Posterior vena cava (tissue), 2 donors: ENCODE results near the gene KREMEN2. TPM values are rescaled to one million over a fixed set of nuclear protein-coding genes. Genes with fewer than 3 reads are reported as not detected.
A peak's percentile ranks its signal among the peaks of the same experiment; 100 is the strongest.

Experiments used
- DNase-seq: peaks from one replicate; pipeline ENCODE4 v3.0.0-alpha.2; 2020; ENCODE audit warnings: low spot score
- intact Hi-C, 2 donors: fragments of 100-400 bp; cut with DNase I; formaldehyde crosslinking; loops; one replicate each; pipeline versions ENCODE4 v1.14.1 to v1.14.2; 2022 to 2023
- total RNA-seq, 2 donors: library from RNA; stranded (reverse); fragmentation: NEBNext Ultra II Directional; extraction: Animal tissue kit (Norgen Biotek cat#: 25700); gene quantifications; one replicate each; pipeline ENCODE4 v1.2.1, GENCODE V29; 2021
- donor health status: DM: yes; HTN: yes; CAD: no.
- donor health status: DM: yes; HTN: yes; CAD: no.

KREMEN2 gene
- total RNA-seq, 2 donors from 2014 or later, result not detected

DNA sequence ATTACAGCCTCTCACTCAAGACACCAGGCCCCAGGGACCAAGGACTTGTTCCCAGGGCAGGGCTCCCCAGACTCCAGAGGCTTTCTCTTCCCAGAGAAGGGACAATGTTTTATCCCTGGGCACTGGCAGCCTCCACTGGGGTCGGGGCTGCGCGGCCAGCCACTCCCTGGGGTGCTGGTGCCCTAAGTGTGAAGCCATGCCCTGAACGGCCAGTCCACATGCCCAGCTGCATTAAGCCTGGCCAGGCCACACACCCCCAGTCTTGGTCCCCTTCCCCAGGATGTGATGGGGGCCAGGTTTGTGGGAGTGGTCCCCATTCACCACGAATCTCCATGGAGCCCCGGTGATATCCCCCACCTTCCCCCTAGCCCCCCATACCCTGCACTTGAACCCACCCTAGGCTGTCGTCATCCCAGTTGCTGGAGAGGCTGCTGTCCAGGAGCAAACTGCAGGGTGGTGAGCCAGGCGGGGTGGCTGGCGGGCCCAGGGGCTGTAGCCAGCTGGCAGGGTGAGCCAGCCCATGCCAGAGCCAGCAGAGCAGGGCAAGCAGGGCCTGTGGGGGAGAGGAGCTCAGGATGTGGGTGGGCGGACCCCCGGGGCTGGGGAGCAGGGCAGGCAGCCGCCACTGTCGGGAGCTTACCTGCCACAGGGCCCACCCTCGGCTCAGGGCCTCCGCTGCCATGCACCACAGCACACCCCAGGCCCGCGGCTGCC, 9.7 kb downstream of the KREMEN2 start:
- intact Hi-C loops, result no loop called here
- no peak for DNase-seq

DNA sequence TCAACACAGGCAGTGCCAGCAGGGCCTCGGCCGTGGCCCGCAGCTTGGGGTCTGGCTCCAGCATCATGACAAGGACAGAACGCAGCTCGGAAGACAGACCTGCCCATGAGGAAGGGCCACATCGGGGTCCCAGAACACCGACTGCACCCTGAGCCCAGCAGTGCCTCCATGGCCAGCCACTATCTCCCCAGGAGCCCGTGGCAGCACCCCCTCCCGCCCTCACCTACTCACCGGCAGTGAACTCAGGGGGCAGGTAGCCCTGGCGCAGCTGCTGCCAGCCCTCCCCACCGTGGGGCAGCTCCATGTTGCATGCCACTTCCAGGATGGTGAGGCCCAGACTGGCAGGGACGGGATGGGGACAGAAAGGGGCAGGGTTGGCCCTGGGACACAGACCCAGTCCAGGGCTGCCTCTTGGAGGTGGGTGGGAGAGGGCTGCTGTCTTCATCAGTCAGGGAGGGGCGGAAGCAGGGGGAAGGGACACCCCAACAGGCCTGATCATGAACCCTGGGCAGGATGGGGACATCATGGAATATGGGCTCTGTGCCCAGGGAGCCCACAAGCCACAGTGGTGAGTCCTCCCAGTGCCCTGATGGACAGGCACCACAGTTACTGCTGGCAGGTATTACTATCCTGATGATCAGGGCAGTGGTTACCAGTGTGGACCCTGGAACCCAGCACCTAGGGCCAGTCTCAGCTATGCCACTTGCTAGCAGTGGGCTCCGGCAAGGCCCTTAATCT, 10.4 kb downstream of the KREMEN2 start:
- intact Hi-C loops, result no loop called here
- DNase-seq, result no peak

DNA sequence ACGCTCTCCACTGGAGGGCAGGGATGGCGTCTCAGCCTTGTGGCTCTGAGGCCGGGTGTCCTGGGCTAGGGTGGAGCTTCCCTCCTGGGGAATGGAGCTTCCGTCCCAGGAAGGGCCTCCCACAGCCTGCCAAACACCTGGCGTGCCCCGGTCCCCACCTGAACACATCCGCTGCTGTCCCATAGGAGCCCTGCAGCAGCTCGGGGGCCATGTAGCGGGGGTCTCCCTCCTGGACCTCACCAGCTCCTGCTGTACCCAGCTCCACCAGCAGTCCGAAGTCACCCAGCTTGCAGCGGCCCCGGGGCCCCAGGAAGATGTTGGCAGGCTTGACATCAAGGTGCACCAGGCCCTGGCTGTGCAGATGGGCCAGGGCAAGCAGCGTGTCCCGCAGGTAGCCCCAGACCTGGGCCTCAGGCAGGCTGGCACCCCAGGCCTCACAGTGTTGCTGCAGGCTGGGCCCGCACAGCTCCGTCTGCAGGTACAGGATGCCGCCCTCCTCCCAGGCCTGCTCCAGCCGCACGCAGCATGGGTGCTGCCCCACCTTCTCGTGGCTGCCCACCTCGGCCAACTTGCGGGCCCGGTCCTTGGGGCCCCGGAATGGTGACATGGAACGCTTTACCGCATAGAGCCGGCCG, 11.2 kb downstream of the KREMEN2 start:
- intact Hi-C loops, result no loop called here
- DNase-seq, result no peak

DNA sequence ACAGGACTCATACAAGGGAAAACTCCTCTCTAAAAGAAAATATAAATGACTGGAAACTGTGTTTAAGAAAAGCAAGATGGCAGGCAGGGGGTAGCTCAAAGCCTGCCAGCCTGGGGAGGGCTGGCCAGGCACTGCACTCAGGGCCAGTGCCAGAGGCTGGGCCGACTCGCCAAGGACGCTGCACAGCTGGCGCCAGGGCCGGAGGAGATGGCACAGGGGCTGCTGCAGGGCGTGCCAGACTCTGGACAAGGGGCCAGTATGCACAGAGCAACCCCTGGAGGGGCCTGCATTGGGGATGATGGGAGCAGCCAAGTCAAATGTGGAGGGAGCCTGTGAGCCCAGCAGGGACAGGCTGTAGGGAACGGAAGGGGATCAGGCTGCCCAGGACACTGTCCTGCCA, 12.1 kb downstream of the KREMEN2 start:
- intact Hi-C loops, result no loop called here

DNA sequence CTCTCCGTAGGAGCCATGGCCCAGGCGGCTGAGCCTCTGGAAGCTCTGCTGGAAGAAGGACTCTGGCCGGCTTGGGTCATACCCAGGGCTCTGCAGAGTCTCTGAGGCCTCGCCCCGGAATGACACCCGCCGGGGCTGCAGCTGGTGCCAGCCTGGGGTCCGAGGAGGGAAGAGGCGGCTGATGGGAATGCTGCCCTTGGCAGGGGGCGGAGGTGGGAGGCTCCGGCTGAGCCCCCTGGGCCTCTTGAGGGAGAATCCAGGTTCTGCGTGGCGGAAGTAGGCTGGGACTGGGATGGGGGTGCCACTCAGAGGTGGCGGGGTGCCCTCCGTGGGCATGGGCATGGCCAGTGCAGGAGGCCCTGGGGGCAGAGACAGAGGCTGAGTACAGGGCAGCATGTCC, 12.6 kb downstream of the KREMEN2 start:
- DNase-seq, result no peak
- intact Hi-C loops, result no loop called here

More for the DNA sequence above, 12.1 kb downstream of the KREMEN2 start:
- DNase-seq, result no peak

DNA sequence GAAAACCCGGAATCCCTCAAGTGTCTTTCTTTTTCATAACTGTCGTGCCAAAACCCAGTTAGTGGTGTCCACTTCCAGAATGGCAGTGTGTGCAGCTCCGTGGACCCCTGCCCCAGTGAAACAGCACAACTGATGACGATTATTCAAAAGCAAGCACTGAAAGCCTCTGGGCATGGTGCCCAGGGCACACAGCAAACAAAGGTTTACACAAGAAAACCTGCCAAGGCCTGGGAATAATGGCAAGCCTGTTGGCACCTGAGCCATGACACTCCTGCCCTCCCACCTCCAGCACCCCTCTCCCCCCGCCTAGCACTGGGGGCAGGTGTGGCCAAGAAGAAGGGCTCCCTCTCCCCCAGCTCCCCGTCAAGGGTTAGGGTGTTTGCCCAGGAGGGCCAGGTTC, 13.4 kb downstream of the KREMEN2 start:
- no peak for DNase-seq
- intact Hi-C loops, result no loop called here

DNA sequence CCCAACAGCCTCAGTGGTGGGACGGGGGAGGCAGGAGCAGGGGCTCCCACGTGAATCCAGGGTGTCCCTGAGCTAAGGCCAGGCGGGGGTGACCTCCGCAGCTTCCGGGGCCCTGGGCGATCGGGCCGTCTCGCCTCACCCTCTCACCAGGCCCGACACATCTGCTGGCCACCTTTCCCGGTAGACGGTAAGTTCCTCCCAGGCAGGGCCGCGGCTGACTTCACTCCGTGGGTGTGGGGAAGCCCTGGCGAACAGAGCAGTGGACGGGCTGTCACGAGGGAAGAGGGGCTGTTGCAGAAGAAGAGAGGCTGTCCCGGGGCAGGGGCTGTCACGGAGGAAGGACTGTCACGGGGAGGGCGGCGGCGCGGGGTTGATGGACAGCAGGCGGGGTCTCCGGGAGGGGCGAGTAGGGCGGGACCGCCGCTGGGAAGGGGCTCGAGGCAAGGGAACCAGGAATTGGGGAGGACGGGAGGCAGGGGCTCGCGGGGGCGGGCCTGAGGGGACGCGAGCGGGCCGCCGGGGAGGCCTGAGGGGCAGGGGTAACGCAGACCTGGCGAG, 15.7 kb downstream of the KREMEN2 start:
- intact Hi-C loops, result no loop called here
- DNase-seq, result no peak

DNA sequence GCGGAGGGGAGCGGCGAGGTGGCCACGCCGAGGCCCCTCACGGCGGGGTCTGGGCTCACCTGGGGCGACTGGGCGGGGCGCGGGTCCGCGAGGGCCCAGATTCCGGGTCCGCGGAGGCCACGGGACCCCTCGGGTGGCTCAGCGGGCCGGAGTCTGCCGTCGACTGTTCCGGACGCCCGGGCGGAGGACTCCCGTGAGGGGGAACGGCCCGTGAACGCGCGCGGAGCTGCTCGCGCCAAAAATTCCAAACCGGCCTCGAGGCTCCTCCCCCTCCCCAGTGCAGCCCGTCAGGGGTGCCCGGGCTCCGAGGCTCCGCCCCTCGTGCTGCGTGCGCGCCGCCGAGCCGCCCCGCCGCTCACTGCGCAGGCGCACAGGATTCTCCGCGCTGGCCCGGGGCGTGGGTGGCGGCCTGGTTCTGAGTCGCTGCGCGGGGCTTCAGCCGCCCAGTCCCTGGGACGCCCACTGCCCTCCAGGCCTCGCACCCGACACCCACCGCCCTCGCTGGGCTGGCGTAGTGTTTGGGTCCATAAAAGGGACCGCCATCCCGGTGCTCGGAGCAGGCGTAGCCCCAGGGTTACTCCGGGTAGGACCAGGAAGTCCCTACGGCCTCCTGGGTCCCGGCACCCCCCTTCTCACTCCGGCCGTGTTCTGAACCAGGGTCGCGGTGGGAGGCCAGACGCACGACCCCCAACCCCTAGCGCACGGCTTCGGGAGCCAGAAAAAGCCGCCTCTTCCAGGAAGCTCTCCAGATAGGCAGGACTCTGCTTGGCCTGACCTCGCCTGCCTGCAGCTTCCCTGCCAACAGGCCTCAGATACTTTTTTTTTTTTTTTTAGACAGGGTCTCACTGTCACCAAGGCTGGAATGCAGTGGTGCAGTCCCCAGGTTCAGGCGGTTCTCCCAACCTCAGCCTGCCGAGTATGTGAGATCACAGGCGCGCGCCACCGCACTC, 16.4 kb downstream of the KREMEN2 start, which contains the start of gene PKMYT1:
TSS of gene PKMYT1 (minus strand) at position 220 of the 950 bp plus-strand sequence. CDS start 789 bp downstream, outside the sequence.
- peak; percentile 97 for DNase-seq
- intact Hi-C loops, result no loop called here

DNA sequence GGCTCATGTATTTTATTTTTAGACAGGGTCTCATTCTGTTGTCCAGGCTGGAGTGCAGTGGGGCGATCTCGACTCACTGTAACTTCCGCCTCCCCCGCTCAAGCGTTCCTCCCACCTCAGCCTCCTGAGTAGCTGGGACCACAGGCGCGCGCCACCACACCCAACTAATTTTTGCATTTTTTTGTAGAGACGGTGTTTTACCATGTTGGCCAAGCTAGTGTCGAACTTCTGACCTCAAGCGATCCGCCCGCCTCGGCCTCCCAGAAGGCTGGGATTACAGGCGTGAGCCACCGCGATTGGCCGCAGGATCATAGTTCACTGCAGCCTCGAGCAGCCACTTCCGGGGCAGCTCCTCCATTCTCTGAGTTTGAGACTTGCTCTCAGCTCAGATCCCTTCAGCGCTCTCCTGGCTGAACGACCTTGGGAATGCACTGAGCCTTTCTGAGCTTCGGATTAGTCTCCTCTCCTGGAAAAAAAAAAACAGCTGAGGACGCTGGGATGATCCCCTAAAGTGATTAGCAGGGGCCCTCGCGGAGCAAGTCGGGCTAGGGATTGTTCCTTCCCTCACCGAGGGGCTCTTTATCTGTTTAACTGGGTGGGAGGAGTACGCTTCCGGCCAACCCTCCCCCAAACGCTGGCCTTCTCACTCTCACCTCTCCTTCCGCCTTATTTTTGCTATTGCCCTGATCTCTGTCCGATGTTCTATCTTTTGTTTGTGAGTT, 17.3 kb downstream of the KREMEN2 start:
- intact Hi-C loops, result no loop called here
- no peak for DNase-seq

DNA sequence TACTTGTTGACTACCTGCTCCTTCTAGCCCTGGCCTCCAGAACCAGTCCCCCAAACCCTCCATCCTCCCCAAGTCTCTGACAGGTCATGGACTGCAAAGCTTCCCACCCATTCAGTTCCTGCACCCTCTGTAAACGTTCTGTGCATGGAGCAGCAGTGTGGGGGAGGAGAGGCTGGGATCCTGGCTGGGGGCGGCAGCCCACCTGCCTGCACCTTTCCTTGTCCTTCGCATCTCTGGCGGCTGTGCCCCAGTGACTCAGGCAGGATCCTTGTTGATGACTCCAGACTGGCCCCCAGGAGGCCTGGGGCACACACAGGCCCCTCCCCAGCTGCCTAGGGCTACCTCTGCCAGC, 17.8 kb downstream of the KREMEN2 start:
- no peak for DNase-seq
- intact Hi-C loops, result loop anchor here in 1 of 2 donors (2.0 kb wide), 1 partner anchor 39 kb away; no protein-coding TSS in a partner anchor

DNA sequence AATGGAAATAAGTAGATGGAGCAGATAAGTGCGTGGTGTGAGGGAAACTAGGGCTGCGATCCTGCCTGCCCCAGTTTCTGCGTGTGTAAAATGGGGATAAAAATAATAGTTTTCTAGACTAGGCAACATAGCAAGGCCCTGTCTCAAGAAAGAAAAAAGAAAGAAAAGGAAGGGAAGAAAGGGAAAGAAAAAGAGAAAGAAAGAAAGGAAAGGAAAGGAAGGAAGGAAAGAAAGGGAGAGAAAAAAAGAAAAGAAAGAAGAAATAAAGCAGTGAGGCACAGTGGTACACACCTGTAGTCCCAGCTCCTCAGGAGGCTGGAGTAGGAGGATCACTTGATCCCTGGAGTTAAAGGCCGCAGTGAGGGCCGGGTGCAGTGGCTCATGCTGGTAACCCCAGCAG, 18.3 kb downstream of the KREMEN2 start:
- intact Hi-C loops, result loop anchor here in 1 of 2 donors (2.0 kb wide), 1 partner anchor 40 kb away; no protein-coding TSS in a partner anchor
- DNase-seq, result no peak

DNA sequence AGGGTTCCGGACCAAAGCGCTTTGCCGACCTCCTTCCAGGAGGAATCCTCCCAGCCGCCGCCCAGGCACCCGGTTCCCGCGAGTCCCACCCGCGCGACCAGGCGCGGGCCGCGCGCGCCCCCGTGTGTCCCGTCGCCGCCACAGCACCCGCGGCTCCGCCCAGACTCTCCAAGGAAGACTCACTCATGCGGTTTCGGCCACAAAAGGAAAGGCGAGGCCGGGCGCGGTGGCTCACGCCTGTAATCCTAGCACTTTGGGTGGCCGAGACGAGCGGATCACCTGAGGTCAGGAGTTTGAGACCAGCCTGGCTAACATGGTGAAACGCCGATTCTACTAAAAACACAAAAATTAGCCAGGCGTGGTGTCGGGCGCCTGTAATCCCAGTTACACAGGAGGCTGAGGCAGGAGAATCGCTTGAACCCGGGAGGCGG, 19.6 kb downstream of the KREMEN2 start:
- intact Hi-C loops, result loop anchor here in 1 of 2 donors (2.0 kb wide), 1 partner anchor 41 kb away; no protein-coding TSS in a partner anchor
- DNase-seq, result peak; percentile 94

DNA sequence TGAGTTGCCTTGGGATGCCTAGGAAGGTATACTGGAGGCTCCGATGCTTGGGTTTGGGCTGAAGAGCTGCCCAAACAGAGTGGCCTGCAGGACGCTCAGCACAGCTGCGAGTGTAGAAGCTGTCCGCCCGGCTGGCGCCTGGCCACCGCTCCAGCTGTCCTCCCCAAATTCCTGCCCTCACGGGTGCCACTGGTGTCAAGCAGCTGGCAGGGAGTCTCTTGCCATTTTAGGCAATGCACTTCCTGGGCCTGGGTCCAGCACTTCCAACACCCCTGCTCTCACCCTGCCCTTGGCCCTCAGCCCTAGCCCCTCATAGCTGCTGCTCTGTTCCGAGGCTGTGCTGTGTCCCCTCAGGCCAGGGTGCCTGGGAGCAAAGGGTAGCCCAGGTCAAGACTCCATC, 21.4 kb downstream of the KREMEN2 start:
- intact Hi-C loops, result no loop called here

DNA sequence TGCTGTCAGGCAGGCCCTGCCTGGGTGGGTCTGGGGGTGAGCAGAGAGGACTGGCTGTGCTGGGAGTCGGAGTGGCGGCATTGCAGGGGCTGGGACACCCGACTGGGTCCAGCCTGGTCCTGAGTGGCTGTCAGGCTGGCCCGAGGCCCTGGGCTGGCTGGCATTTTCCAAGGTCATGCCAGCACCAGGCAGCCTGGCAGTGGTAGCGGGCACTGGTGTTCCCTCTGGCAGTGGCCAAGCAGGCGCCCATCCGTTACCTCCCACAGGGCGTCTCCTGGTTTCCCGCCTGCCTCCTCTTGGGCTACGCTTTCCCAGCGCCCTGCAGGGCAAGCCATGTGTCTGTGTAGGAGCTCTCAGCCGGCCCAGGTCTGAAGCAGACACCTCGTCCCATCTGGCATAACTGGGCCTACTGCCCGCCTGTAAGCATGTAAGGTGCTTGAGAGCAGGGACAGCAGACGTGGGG, 21.8 kb downstream of the KREMEN2 start:
- intact Hi-C loops, result no loop called here
- no peak for DNase-seq

More for the DNA sequence above, 21.4 kb downstream of the KREMEN2 start:
- DNase-seq, result no peak

DNA sequence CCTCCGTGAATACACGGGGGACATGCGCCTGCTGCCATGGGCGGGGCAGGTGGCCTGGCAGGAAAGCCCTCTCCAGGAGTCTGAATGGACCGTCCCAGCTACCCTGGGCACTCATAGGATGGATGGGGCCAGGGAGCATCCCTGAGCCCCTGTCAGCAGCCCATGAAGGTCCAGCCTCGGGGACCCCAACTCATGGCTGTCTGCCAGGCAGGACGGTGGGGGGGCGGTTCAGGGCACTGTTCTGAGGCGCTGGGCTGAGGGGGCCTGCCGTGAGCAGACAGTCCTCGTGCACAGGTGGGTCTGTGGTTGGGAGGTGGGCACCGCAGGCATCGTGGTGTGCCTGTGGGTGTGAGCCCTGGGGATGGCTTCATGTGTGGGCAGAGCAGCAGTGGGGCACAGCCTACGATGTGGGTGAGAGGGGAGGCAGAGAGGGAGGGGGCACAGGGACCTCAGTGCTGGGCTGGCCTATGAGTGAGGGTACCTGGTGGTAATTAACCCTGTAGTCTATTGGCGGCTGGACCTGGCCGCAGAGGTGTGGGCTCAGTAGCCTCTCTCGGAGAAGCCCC, 22.6 kb downstream of the KREMEN2 start:
- DNase-seq, result no peak
- intact Hi-C loops, result no loop called here

DNA sequence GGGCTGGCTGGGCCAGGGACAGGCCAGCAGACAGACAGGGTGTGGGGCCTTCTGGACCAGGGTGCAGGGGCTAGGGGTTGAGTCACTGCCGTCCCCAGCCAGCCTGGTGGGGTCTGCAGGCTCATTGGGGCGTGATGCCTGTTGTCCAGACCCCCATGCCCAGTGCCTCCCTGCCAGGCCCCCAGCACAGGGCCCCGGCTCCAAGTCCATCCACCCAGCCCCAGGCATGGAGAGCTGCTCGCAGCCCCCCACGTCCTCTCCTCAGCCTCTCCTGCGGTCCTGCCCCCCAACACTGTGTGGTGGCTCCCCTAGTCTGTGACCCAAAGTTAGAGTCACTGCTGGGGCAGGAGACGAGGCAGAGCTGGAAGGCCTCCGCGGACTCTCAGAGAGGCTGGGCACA, 23.2 kb downstream of the KREMEN2 start:
- intact Hi-C loops, result no loop called here
- DNase-seq, result no peak

DNA sequence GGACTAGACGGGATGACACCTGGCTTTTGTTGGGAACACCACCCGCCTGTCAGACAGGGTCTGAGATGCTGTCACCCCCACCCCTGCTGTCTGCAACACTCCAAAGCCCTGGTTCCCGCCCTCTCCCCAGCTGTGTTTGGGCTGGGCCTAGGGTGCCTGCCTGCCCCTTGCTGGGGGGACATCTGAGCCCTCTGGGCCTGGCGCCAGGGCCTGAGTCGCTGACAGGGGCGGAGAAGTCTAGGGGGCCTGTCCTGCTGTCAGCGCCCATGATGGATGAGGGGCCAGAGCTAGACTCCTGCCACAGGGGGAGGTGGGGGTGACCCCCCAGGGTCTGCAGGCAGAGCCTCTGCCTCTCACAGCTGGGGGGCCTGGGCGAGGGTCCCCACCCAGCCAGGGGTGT, 23.8 kb downstream of the KREMEN2 start:
- DNase-seq, result no peak
- intact Hi-C loops, result no loop called here
